AG04450 (cell line): ENCODE results near the gene ST3GAL5. TPM values are rescaled to one million over a fixed set of nuclear protein-coding genes. Genes with fewer than 3 reads are reported as not detected.
"Not testable (repeated sequence)": the region's sequence is repeated elsewhere in the genome, so short reads cannot be mapped to it uniquely, and the experiment has no call there.

Source experiments
- CTCF ChIA-PET: fragments of 300-600, 350-600 bp; formaldehyde crosslinking; extraction: SDS; loops from one replicate; lab custom pipeline; 2022; ENCODE audit warnings: antibody characterized with exemption, inconsistent platforms; lab: Charles Lee
- POLR2A ChIA-PET: fragments of 350-600 bp; formaldehyde crosslinking; extraction: SDS; loops from one replicate; lab custom pipeline; 2021; ENCODE audit warnings: antibody characterized with exemption, inconsistent platforms; lab: Yijun Ruan, JAX
- DNase-seq: peaks from one replicate; pipeline ENCODE4 v3.0.0-alpha.2; 2011; ENCODE audit warnings: low read depth, low spot score
- H3K27ac ChIP-seq: one replicate; pipeline ENCODE4 v1.5.1; 2012; ENCODE audit warnings: low read depth, low read length, control low read depth
- H3K27me3 ChIP-seq: one replicate; pipeline ENCODE4 v1.6.0; 2012; ENCODE audit warnings: low read length; ENCODE audit not compliant: control insufficient read depth, insufficient read depth
- H3K4me3 ChIP-seq: 2 replicates; pipeline ENCODE4 v1.5.1; 2011; ENCODE audit warnings: mild to moderate bottlenecking, low read depth, low read length, control low read depth
- H3K9me3 ChIP-seq: 2 replicates; pipeline ENCODE4 v1.5.1; 2012; ENCODE audit warnings: low read length; ENCODE audit not compliant: control insufficient read depth, insufficient read depth
- polyA plus RNA-seq: library from polyadenylated mRNA; depleted of rRNA; stranded (reverse); fragments of >200 nt; gene quantifications from 2 replicates; pipeline ENCODE4 v1.2.3, GENCODE V29; 2011
- TF ChIP-seq, protein P1 (sequence below): IDR thresholded peaks from 2 replicates; pipeline ENCODE4 v1.5.1; 2011; ENCODE audit warnings: low read depth, low read length, control low read depth, inconsistent platforms

The ST3GAL5 gene
- polyA plus RNA-seq, 1 experiment, result 26.8 TPM

GRCh38 chr2:85935746-85936208, 47.0 kb upstream of the ST3GAL5 start:
- TF ChIP-seq, protein P1, sequence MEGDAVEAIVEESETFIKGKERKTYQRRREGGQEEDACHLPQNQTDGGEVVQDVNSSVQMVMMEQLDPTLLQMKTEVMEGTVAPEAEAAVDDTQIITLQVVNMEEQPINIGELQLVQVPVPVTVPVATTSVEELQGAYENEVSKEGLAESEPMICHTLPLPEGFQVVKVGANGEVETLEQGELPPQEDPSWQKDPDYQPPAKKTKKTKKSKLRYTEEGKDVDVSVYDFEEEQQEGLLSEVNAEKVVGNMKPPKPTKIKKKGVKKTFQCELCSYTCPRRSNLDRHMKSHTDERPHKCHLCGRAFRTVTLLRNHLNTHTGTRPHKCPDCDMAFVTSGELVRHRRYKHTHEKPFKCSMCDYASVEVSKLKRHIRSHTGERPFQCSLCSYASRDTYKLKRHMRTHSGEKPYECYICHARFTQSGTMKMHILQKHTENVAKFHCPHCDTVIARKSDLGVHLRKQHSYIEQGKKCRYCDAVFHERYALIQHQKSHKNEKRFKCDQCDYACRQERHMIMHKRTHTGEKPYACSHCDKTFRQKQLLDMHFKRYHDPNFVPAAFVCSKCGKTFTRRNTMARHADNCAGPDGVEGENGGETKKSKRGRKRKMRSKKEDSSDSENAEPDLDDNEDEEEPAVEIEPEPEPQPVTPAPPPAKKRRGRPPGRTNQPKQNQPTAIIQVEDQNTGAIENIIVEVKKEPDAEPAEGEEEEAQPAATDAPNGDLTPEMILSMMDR, result no peak
- ChIA-PET POLR2A (interaction anchor here (1.0 kb wide), 1 partner anchor 14 kb away, joined by 5 read pairs; no protein-coding TSS in a partner anchor), CTCF (interaction anchor here (1.0 kb wide), 1 partner anchor 47 kb away, joined by 3 read pairs; the partner anchor contains the start of gene ST3GAL5)
- no peaks in the 10 kb centered on the region for H3K27me3 ChIP-seq
- H3K9me3 ChIP-seq, result no peaks in the 10 kb centered on the region
- H3K4me3 ChIP-seq, result no peak overlapping the region
- H3K27ac ChIP-seq, result no peak overlapping the region
- no peak for DNase-seq

- TF ChIP-seq, protein P1, result no peak
- POLR2A ChIA-PET, result interaction anchor here (1.0 kb wide), 1 partner anchor 13 kb away, joined by 5 read pairs; no protein-coding TSS in a partner anchor
Observed at GRCh38 chr2:85935170-85935745, 46.5 kb upstream of the ST3GAL5 start.

DNA sequence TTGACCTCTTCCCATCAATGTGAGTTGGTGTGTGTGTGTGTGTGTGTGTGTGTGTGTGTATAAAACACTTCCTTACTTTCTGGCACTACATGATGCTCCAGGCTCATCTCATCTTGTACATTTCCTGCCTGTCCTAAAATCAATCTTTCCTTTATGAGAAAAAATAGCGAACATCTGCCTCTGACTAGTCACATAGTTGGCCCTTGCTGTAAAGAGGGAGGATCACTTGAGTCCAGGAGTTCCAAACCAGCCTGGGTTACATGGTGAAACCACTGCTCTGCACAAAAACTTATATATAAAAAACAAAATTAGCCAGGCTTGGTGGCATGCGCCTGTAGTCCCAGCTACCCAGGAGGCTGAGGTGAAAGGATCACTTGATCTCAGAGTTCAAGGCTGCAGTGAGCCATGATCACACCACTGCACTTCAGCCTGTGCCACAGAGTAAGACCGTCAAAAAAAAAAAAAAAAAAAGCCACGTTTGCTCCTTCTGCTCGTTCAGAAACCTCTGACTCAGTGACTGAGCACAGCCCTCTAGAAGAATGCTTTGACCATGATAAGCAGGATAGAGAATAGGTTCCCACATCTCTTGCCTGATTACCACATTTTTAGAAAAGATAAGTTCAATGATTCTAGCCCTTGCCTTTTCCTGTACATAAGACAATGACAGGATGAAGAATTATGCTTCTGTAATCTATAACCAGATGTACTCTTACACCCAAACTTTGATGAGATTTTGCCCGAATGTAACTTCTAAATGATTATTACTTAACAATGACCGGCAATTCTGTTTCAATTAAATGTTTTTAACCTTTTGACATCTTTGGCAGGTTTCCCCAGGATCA, 45.2 kb upstream of the ST3GAL5 start:
- Histone ChIP-seq H3K9me3 (peaks cover 2% of the 10 kb centered on the region; the same call in 1 of the 2 replicates), H3K27ac (peak overlapping the region; percentile 58), H3K4me3 (no peak overlapping the region), H3K27me3 (no peaks in the 10 kb centered on the region)
- ChIA-PET POLR2A (no interaction called here), CTCF (interaction anchor here (0.7 kb wide), 1 partner anchor 227 kb away, joined by 5 read pairs; no protein-coding TSS in a partner anchor)
- TF ChIP-seq, protein P1, result no peak
- DNase-seq, result no peak

More at GRCh38 chr2:85935170-85935745, 46.5 kb upstream of the ST3GAL5 start:
- no peak overlapping the region for H3K4me3 ChIP-seq
- H3K27ac ChIP-seq, result no peak overlapping the region
- H3K27me3 ChIP-seq, result no peaks in the 10 kb centered on the region
- DNase-seq, result no peak
- no peaks in the 10 kb centered on the region for H3K9me3 ChIP-seq
- CTCF ChIA-PET, result interaction anchor here (1.0 kb wide), 1 partner anchor 47 kb away, joined by 3 read pairs; the partner anchor contains the start of gene ST3GAL5

DNA sequence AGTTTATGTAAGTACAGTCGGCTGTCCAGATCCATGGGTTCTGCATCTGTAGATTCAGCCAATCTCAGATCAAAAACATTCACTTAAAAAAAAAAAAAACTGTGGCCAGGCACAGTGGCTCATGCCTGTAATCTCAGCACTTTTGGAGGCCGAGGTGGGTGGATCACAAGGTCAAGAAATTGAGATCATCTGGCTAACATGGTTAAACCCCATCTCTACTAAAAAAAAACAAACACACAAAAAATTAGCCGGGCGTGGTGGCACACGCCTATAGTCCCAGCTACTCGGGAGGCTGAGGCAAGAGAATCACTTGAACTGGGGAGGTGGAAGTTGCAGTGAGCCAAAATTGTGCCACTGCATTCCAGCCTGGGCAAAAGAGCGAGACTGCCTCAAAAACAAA, 42.4 kb upstream of the ST3GAL5 start:
- CTCF ChIA-PET, result interaction anchor here (1.0 kb wide), 1 partner anchor 104 kb away, joined by 3 read pairs; no protein-coding TSS in a partner anchor
- H3K9me3 ChIP-seq, H3K27ac ChIP-seq, H3K27me3 ChIP-seq, H3K4me3 ChIP-seq, DNase-seq, POLR2A ChIA-PET: not testable (repeated sequence)
